CD4-positive, alpha-beta T cell treated with Interleukin-1 beta for 1 hour (primary cell): Measurements from ENCODE around the gene HLF.
"Not testable (repeated sequence)": the region's sequence is repeated elsewhere in the genome, so short reads cannot be mapped to it uniquely, and the experiment has no call there.

Source experiments
- DNase-seq, 2 donors: peaks; one replicate each; pipeline ENCODE4 v3.0.0-alpha.2; 2020 to 2022

The HLF gene

GRCh38 chr17:55314061-55314783, 49.5 kb downstream of the HLF start:
- no peak for DNase-seq

DNA sequence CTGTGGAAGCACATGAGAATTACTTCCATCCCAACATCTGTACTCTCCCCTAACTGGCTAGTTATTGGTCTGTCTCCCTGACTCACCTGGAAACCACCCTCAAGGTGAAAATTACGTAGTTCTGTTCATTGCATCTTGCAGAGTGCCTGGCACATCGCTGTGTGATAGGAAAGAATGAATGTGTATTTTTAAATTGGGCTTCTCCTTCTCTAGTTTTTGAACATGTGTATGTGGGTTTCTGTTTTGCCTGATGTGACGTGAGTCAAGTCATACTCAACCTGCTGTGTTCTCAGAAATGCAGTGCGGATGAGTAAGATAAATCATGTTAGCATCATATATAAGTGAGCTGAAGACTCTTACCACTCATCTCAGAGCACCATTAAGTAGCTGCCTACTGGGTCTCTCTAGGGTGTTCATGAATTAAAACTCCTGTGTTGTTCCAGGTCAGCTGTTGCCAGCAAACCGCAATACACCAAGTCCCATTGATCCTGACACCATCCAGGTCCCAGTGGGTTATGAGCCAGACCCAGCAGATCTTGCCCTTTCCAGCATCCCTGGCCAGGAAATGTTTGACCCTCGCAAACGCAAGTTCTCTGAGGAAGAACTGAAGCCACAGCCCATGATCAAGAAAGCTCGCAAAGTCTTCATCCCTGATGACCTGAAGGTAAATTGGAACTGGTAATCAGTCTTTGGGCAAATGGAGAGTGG, 50.2 kb downstream of the HLF start:
- DNase-seq = no peak

GRCh38 chr17:55316499-55316898, 51.7 kb downstream of the HLF start:
- no peak for DNase-seq

- DNase-seq = no peak
Measured at GRCh38 chr17:55317284-55317683, 52.5 kb downstream of the HLF start.

DNA sequence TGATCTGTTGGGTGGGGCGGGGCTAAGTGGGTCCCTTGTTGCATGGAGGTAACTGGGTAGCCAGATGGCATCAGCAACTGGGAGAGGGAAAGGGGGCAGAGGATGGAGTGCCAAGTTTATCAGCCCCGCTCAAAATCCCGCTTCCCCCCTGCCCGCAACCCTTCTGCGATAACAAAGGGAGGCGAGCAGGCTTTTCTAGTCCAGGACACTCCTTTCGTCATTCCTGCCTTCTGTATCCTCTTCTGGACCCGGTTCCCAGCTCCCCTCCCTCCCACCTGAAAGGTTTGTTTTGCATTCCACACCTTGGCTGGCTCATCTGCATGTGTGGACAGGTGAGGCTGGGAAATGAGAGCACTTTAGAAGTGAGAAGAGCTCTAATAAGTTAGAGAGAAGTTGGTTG, 53.3 kb downstream of the HLF start:
- no peak for DNase-seq

DNA sequence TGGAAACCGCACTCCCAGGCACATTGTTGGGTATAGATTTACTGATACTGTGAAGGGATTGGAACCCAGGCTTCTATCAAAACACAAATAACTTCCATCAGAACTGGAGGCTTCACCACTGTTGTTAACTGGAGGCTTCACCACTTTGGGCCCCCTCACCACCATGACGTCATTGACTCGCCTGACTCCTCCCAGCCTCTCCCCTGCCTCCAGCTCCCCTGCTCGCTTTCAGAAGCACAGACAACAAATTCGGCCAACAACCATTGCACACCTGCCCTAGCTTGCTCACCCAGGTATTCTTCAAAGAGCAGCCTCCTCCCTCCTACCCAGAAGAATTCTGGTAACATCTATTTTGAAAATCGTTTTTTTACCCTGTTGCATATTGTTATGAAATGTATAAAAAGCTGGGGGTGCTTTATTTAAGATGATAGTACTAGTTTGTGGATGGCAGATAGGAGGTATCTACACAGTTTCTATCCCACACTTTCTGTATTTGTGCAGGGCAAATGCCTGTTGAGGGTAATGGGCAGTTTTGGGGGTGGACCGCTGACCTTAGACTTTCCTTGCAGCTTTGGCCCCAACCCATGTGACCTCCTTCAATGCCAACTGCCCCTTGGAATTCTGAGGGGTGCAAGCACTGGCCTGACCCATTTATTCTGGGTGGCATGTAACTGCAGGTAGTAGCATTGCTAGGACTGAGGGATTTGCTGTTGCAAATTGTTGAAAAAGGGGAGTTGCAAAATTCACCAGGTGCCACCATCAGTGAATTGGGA, 54.1 kb downstream of the HLF start:
- DNase-seq = no peak

GRCh38 chr17:55319933-55320593, 55.3 kb downstream of the HLF start:
- no peak for DNase-seq

- DNase-seq = no peak
Measured at GRCh38 chr17:55320594-55321426, 56.0 kb downstream of the HLF start.

DNA sequence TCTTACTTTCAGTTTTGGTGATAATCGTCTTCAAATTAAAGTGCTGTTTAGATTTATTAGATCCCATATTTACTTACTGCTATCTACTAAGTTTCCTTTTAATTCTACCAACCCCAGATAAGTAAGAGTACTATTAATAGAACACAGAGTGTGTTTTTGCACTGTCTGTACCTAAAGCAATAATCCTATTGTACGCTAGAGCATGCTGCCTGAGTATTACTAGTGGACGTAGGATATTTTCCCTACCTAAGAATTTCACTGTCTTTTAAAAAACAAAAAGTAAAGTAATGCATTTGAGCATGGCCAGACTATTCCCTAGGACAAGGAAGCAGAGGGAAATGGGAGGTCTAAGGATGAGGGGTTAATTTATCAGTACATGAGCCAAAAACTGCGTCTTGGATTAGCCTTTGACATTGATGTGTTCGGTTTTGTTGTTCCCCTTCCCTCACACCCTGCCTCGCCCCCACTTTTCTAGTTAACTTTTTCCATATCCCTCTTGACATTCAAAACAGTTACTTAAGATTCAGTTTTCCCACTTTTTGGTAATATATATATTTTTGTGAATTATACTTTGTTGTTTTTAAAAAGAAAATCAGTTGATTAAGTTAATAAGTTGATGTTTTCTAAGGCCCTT, 56.8 kb downstream of the HLF start:
- DNase-seq = no peak

DNA sequence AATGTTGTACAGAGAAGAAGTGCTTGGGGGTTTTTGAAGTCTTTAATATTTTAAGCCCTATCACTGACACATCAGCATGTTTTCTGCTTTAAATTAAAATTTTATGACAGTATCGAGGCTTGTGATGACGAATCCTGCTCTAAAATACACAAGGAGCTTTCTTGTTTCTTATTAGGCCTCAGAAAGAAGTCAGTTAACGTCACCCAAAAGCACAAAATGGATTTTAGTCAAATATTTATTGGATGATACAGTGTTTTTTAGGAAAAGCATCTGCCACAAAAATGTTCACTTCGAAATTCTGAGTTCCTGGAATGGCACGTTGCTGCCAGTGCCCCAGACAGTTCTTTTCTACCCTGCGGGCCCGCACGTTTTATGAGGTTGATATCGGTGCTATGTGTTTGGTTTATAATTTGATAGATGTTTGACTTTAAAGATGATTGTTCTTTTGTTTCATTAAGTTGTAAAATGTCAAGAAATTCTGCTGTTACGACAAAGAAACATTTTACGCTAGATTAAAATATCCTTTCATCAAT, 57.8 kb downstream of the HLF start:
- no peak for DNase-seq

- no peak for DNase-seq
Measured at GRCh38 chr17:55323518-55324295, 58.9 kb downstream of the HLF start.

- DNase-seq = peak in 1 of 2 donors; percentile 14
Measured at GRCh38 chr17:55324296-55324978, 59.7 kb downstream of the HLF start.

DNA sequence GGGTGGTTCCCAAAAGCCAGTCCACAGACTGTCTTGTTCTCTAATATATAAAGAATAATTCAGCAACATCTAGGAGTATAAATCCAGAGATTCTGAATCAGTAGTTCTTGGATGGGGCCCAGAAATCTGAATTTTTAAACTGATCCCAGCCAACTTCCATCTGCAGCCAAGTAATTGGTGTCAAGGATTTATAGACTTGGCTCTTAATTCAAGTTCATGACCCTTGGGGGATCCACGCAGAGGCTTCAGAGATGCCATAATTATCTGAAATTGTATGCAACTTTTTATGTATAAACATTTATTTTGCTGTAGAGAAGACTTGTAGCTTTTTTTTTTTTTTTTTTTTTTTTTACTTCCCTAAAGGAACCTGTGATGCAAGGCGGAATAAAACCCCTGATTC, 60.6 kb downstream of the HLF start:
- DNase-seq = no peak

- DNase-seq = no peak
Measured at GRCh38 chr17:55326030-55326429, 61.3 kb downstream of the HLF start.

DNA sequence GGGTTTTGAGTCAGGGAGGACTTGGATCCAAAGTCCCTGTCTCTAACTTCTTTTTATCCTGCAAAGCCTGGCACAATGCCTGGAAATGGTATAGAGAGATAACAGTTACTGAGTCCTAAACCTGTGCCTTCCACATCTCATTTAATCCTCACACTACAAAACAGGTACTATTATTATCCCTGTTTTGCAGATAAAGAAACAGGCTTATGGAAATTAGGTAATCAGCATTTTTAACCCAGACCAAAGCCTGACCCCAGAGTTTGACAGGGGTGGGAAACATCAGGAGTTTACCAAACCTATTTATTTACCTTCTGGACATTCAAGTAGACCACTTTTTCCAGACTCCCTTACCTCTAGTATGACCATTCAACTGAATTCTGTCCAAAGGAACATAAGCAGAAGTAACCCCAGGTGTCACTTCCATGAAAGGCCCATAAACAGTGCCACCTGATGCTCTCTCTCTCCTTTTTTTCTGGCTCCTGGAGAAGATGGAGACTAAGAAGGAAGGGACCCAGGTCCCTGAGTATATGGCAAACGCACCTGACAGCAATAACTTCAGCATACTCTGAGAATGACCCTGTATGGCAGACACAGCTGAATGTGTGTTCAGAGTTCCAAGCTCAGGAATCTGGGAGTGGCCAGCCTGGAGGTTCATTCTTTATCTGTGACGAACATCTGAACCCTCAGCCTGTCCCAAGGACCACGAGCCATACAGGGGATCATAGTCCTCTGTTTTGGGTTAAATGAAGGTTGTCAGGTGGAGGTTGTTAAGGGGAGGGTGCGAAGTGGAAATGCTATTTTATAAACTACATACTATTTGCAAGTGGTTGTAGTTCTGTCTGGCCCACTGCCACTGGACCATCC, 62.7 kb downstream of the HLF start:
- no peak for DNase-seq

DNA sequence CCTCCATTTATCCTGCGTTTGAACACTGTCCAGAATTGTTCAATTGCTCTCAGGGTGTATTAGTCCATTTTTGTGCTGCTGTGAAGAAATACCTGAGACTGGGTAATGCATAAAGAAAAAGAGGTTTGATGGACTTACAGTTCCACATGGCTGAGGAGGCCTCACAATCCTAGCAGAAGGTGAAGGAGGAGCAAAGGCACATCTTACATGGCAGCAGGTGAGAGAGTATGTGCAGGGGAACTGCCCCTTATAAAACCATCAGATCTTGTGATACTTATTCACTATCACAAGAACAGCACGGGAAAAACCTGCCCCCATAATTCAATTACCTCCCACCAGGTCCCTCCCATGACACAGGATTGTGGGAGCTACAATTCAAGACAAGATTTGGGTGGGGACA, 63.8 kb downstream of the HLF start:
- not testable (repeated sequence) for DNase-seq

DNA sequence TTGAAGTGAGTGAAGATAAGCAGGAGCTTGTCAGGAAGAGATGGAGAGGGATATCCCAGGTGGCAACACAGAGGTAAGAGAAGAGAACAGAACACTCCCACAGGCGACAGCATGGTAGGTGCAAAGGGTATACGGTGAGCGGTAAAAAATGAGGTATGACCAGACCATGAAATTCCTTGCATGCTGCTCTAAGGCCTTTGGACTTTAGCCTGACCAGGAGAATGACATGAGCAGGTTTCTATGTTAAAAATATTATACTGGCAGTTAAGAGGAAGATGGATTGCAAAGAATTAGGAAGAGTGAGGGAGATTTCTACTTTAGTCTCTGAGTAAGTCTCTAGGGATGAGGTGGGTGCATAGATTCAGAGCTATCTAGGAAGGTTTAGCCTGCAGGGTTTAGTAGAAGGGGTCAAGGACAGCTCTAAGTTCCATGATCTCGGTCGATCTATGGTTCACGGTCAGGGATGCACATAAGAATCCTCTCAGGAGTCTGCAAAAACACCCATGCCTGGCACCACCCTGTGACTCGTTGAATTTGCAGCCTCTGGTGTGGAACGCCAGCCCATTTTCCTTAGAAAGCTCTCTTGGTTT, 65.7 kb downstream of the HLF start:
- no peak for DNase-seq

- no peak for DNase-seq
Measured at GRCh38 chr17:55332296-55333041, 67.7 kb downstream of the HLF start.
